ENCODE measurements around the gene KSR1. TPM values are rescaled to one million over a fixed set of nuclear protein-coding genes. Genes with fewer than 3 reads are reported as not detected.

The KSR1 gene
- total and polyA plus RNA-seq, 2 of the 8 experiments (the other 6 are each of a cell fraction or from before 2014, with no cell fraction given), result 14.1 to 34.7 TPM

DNA sequence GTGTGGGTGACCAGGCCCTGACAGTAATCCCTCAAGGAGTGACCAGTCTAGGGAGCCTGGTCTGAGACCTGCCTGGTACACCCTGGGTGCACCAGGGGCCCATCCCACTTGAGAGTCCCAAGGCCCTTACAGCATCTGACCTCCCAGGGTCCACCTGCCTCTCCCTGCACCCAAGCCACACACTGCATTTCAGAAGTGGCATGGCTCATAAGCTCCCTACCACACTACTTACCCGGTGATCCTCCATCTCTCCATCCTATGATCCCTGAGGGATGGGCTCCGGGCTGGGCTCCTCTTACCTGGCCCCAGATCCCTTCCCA, 215.3 kb downstream of the KSR1 start:
- no peak overlapping the region for H2AK5ac ChIP-seq (ENCODE audit: low read depth, low read length)
- H4K91ac ChIP-seq (replicated peaks; ENCODE audit: insufficient read length, low read length), result no peak overlapping the region
- peak overlapping the region; percentile 14; the same call in 1 of the 2 replicates for H4K8ac ChIP-seq (ENCODE audit: extremely low read depth, insufficient read depth, low read length)
- H2BK120ac ChIP-seq (replicated peaks; ENCODE audit: low read depth, low read length), result no peak overlapping the region
- H3K9me3 ChIP-seq (ENCODE audit: insufficient read depth in 2 of 2, low read depth in 1 of 2, low read length in 1 of 2), result no peaks in the 10 kb centered on the region
- H3K27me3 ChIP-seq (replicated peaks in 1 of 4; ENCODE audit: control insufficient read depth in 3 of 4, extremely low read depth in 1 of 4, insufficient read depth in 3 of 4, low read length in 3 of 4), result no peaks in the 10 kb centered on the region
- no peak overlapping the region for H3K14ac ChIP-seq (ENCODE audit: insufficient read length)
- no peak overlapping the region for H3K4me3 ChIP-seq (ENCODE audit: extremely low read depth in 1 of 4, insufficient read depth in 2 of 4, low read depth in 3 of 4, low read length in 4 of 4)
- H3K27ac ChIP-seq (ENCODE audit: low read depth, low read length), result no peak overlapping the region
- CTCF ChIA-PET (ENCODE audit: partially characterized antibody), result interaction anchor here (1.2 to 3.4 kb wide), 7 partner anchors 12 to 88 kb away, joined by 3 to 14 read pairs (median 6); no protein-coding TSS in a partner anchor
- no peak overlapping the region for H3K4me2 ChIP-seq (ENCODE audit: insufficient read depth in 1 of 2, low read depth in 2 of 2, low read length in 2 of 2)
- WGBS, 2 experiments (ENCODE audit: extremely low coverage in 1 of 2, insufficient coverage in 1 of 2, insufficient read length in 1 of 2, insufficient replicate concordance in 2 of 2, low coverage in 1 of 2, low lambda C conversion rate in 2 of 2, missing lambda C conversion rate in 1 of 2), result 95% methylated on average over 2 of the region's 2 CpGs; no CpG with 5 or more reads in 1 of the 2 experiments
- no peaks in the 10 kb centered on the region for H3K36me3 ChIP-seq (ENCODE audit: control insufficient read depth in 2 of 4, insufficient read depth in 4 of 4, low read length in 3 of 4)
- POLR2A ChIA-PET (ENCODE audit: partially characterized antibody), result no interaction called here
- H3K9ac ChIP-seq (replicated peaks in 1 of 4; ENCODE audit: extremely low read depth in 1 of 4, low read depth in 3 of 4, low read length in 3 of 4), result no peak overlapping the region
- H2BK5ac ChIP-seq (ENCODE audit: low read depth, low read length), result no peak overlapping the region
- no peaks in the 10 kb centered on the region for H3K23me2 ChIP-seq (ENCODE audit: low read depth, low read length)
- DNase-seq (ENCODE audit: low read depth in 1 of 2, low spot score in 2 of 2) (no peak), FAIRE-seq (no peak)
- no peak overlapping the region for H2BK20ac ChIP-seq (ENCODE audit: low read length)
- H4K20me1 ChIP-seq (replicated peaks in 1 of 2; ENCODE audit: control insufficient read depth in 1 of 2, insufficient read depth in 2 of 2, low read length in 2 of 2), result no peaks in the 10 kb centered on the region
- H2BK12ac ChIP-seq (ENCODE audit: low read depth, low read length), result no peak overlapping the region
- H3K4me1 ChIP-seq (replicated peaks in 1 of 4; ENCODE audit: control insufficient read depth in 3 of 4, insufficient read depth in 4 of 4, low read length in 3 of 4), result no peaks in the 10 kb centered on the region
- H3K79me1 ChIP-seq (ENCODE audit: low read depth, low read length), result no peaks in the 10 kb centered on the region
- H3K4ac ChIP-seq (replicated peaks; ENCODE audit: insufficient read length, low read depth, low read length), result no peak overlapping the region
- no peaks in the 10 kb centered on the region for H3K79me2 ChIP-seq (ENCODE audit: control insufficient read depth in 1 of 2, insufficient read depth in 2 of 2, low read length in 2 of 2)
- no peak overlapping the region for H2BK15ac ChIP-seq (ENCODE audit: low read length)
- no peak overlapping the region for H4K5ac ChIP-seq (ENCODE audit: insufficient read length, low read depth, low read length)
- no peak overlapping the region for H3K56ac ChIP-seq (replicated peaks; ENCODE audit: insufficient read length, low read depth, low read length)
- H3K23ac ChIP-seq (ENCODE audit: insufficient read length), result no peak overlapping the region
- no peak overlapping the region for H3K18ac ChIP-seq (ENCODE audit: extremely low read depth, low read length)
- H2AFZ ChIP-seq (ENCODE audit: low read length), result no peak overlapping the region
- TF ChIP-seq TBP (IDR thresholded peaks at IDR 0.05; ENCODE audit: low read depth, low read length) (no peak), TAF1 (IDR thresholded peaks at IDR 0.05; ENCODE audit: low read depth, low read length) (no peak), EGR1 (IDR thresholded peaks at IDR 0.05; ENCODE audit: borderline replicate concordance, low read depth, low read length) (no peak), RBBP5 (IDR thresholded peaks at IDR 0.05; ENCODE audit: borderline replicate concordance, low read depth, low read length) (no peak), NRF1 (IDR thresholded peaks at IDR 0.05; ENCODE audit: low read depth, low read length) (no peak), KDM1A (IDR thresholded peaks at IDR 0.05; ENCODE audit: borderline replicate concordance, low read length) (no peak), GTF2F1 (IDR thresholded peaks at IDR 0.05; ENCODE audit: borderline replicate concordance, low read depth, low read length) (no peak), BRCA1 (IDR thresholded peaks at IDR 0.05; ENCODE audit: low read depth, low read length) (no peak), TAF7 (optimal IDR thresholded peaks at IDR 0.05; ENCODE audit: borderline replicate concordance, low read depth, low read length) (no peak), RAD21 (IDR thresholded peaks at IDR 0.05 in 1 of 2, conservative IDR thresholded peaks at IDR 0.05 in 1 of 2; ENCODE audit: low read depth in 2 of 2, low read length in 2 of 2) (no peak), TEAD4 (IDR thresholded peaks at IDR 0.05; ENCODE audit: low read depth, low read length) (no peak), CTBP2 (IDR thresholded peaks at IDR 0.05; ENCODE audit: borderline replicate concordance, insufficient read depth, insufficient read length, low read length) (no peak), TCF12 (IDR thresholded peaks at IDR 0.05; ENCODE audit: low read depth, low read length) (no peak)

Data from H1 (cell line).